ENCODE measurements around the gene UBXN11.

DNA sequence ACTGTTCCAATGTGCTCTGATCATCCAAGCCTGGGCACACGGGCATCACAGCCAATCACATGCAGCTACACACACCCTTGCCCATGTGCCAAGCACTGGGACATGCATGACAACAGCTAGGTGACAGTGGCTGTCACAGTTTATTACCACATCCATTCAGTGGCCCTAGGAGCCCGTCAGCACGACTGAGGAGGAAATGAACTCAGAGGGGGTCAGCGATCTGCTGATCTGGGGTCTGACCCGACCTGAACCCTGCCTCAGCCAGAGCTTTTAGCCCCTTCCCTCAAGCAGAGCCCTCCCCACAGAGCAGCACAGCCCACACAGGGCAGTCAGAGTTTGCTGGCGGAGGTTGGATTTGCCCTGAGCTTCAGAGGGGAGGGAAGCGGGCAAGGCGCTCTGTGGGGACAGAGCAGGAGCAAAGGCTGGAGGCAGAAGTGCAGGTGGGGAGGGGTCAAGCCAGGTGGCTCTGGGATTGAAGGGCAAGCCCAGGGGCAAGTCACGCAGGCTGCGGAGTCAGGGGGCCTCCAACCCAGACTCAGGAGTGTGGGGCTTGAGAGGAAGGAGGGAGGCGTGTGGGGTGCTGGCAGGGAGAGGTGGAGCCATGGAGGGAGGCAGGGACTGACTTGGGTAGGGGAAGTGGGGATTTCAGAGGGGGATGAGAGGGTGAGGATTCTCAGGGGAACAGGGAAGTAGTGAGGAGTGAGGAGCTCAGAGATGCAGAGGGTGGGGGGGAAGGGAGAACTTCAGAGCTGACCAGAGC, 16.1 kb downstream of the UBXN11 start:
- TF ChIP-seq ETS1 (CRISPR knock-in tag; IDR thresholded peaks at IDR 0.05) (no peak), ZNF335 (CRISPR knock-in tag; IDR thresholded peaks at IDR 0.05) (no peak), EHMT2 (IDR thresholded peaks at IDR 0.05; ENCODE audit: borderline replicate concordance, low read depth, low read length) (no peak), ZNF205 (CRISPR knock-in tag; IDR thresholded peaks at IDR 0.05) (no peak), ZNF121 (CRISPR knock-in tag; IDR thresholded peaks at IDR 0.05) (no peak)
- TF ChIP-seq, protein P1, sequence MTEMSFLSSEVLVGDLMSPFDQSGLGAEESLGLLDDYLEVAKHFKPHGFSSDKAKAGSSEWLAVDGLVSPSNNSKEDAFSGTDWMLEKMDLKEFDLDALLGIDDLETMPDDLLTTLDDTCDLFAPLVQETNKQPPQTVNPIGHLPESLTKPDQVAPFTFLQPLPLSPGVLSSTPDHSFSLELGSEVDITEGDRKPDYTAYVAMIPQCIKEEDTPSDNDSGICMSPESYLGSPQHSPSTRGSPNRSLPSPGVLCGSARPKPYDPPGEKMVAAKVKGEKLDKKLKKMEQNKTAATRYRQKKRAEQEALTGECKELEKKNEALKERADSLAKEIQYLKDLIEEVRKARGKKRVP (CRISPR knock-in tag; IDR thresholded peaks at IDR 0.05) = no peak
